Measurements from ENCODE around the gene HSD17B11.

GRCh38 chr4:87410157-87410556, 19.2 kb upstream of the HSD17B11 start:
- TF ChIP-seq TEAD4 (CRISPR knock-in tag; IDR thresholded peaks at IDR 0.05): no peak
- TF ChIP-seq CTCF (IDR thresholded peaks at IDR 0.05): no peak
- no peak for TF ChIP-seq MAX (CRISPR knock-in tag; IDR thresholded peaks at IDR 0.05)
- no peak for TF ChIP-seq ATF1 (CRISPR knock-in tag; IDR thresholded peaks at IDR 0.05)
- TF ChIP-seq NR1H2 (CRISPR knock-in tag; IDR thresholded peaks at IDR 0.05): no peak
- TF ChIP-seq MLX (CRISPR knock-in tag; IDR thresholded peaks at IDR 0.05): no peak
- TF ChIP-seq NFYB (CRISPR knock-in tag; conservative IDR thresholded peaks at IDR 0.05; ENCODE audit: low read depth): no peak
- no peak for TF ChIP-seq ZNF121 (CRISPR knock-in tag; IDR thresholded peaks at IDR 0.05)
- no peak for TF ChIP-seq ATF3 (CRISPR knock-in tag; conservative IDR thresholded peaks at IDR 0.05)
- no peak for TF ChIP-seq USF1 (CRISPR knock-in tag; IDR thresholded peaks at IDR 0.05)
- TF ChIP-seq ATF2 (CRISPR knock-in tag; IDR thresholded peaks at IDR 0.05; ENCODE audit: borderline replicate concordance, low read depth): no peak
- no peak for TF ChIP-seq FOXK1 (CRISPR knock-in tag; IDR thresholded peaks at IDR 0.05)
- no peak for TF ChIP-seq USF2 (CRISPR knock-in tag; IDR thresholded peaks at IDR 0.05)
- no peak for TF ChIP-seq ZNF219 (CRISPR knock-in tag; IDR thresholded peaks at IDR 0.05; ENCODE audit: borderline replicate concordance)
